ENCODE data around the gene CTTNBP2NL.

Gene CTTNBP2NL

GRCh38 chr1:112383759-112384370, 12.1 kb upstream of the CTTNBP2NL start:
- H3K4me1 ChIP-seq (ENCODE audit: low read depth, poor library complexity, severe bottlenecking) = no peaks in the 10 kb centered on the region
- H4K20me1 ChIP-seq (ENCODE audit: insufficient read depth) = no peaks in the 10 kb centered on the region
- H3K36me3 ChIP-seq (ENCODE audit: insufficient read depth) = no peaks in the 10 kb centered on the region
- no peak overlapping the region for H3K9ac ChIP-seq
- H3K79me2 ChIP-seq (ENCODE audit: insufficient read depth, low read depth) = no peaks in the 10 kb centered on the region
- H3K27ac ChIP-seq = no peak overlapping the region
- H3K27me3 ChIP-seq (ENCODE audit: insufficient read depth, low read depth) = no peaks in the 10 kb centered on the region
- TF ChIP-seq CTCF (conservative IDR thresholded peaks at IDR 0.05; ENCODE audit: low read depth, low read length) = no peak
- no peak overlapping the region for H3K4me2 ChIP-seq
- no peak overlapping the region for H3K4me3 ChIP-seq (IDR thresholded peaks at IDR 0.05; ENCODE audit: insufficient read depth, low read depth, low read length)
- H2AFZ ChIP-seq (ENCODE audit: low read depth) = no peak overlapping the region

GRCh38 chr1:112386024-112386723, 9.8 kb upstream of the CTTNBP2NL start:
- Histone ChIP-seq H3K27ac (no peak overlapping the region), H3K9ac (no peak overlapping the region), H2AFZ (ENCODE audit: low read depth) (no peak overlapping the region), H3K4me3 (IDR thresholded peaks at IDR 0.05; ENCODE audit: insufficient read depth, low read depth, low read length) (no peak overlapping the region), H3K4me1 (ENCODE audit: low read depth, poor library complexity, severe bottlenecking) (no peaks in the 10 kb centered on the region), H3K27me3 (ENCODE audit: insufficient read depth, low read depth) (no peaks in the 10 kb centered on the region), H3K36me3 (ENCODE audit: insufficient read depth) (no peaks in the 10 kb centered on the region), H3K79me2 (ENCODE audit: insufficient read depth, low read depth) (no peaks in the 10 kb centered on the region), H4K20me1 (ENCODE audit: insufficient read depth) (no peaks in the 10 kb centered on the region), H3K4me2 (no peak overlapping the region)
- no peak for TF ChIP-seq CTCF (conservative IDR thresholded peaks at IDR 0.05; ENCODE audit: low read depth, low read length)

GRCh38 chr1:112386731-112387346, 9.2 kb upstream of the CTTNBP2NL start:
- H3K4me3 ChIP-seq (IDR thresholded peaks at IDR 0.05; ENCODE audit: insufficient read depth, low read depth, low read length) = no peak overlapping the region
- H3K27me3 ChIP-seq (ENCODE audit: insufficient read depth, low read depth) = no peaks in the 10 kb centered on the region
- no peak overlapping the region for H3K27ac ChIP-seq
- H3K36me3 ChIP-seq (ENCODE audit: insufficient read depth) = no peaks in the 10 kb centered on the region
- no peak overlapping the region for H3K9ac ChIP-seq
- no peaks in the 10 kb centered on the region for H3K79me2 ChIP-seq (ENCODE audit: insufficient read depth, low read depth)
- H2AFZ ChIP-seq (ENCODE audit: low read depth) = no peak overlapping the region
- H3K4me2 ChIP-seq = no peak overlapping the region
- no peaks in the 10 kb centered on the region for H4K20me1 ChIP-seq (ENCODE audit: insufficient read depth)
- H3K4me1 ChIP-seq (ENCODE audit: low read depth, poor library complexity, severe bottlenecking) = no peaks in the 10 kb centered on the region
- no peak for TF ChIP-seq CTCF (conservative IDR thresholded peaks at IDR 0.05; ENCODE audit: low read depth, low read length)

- Histone ChIP-seq H3K9ac (no peak overlapping the region), H2AFZ (ENCODE audit: low read depth) (no peak overlapping the region), H3K4me2 (no peak overlapping the region), H3K36me3 (ENCODE audit: insufficient read depth) (no peaks in the 10 kb centered on the region), H3K4me1 (ENCODE audit: low read depth, poor library complexity, severe bottlenecking) (no peaks in the 10 kb centered on the region), H3K4me3 (IDR thresholded peaks at IDR 0.05; ENCODE audit: insufficient read depth, low read depth, low read length) (no peak overlapping the region), H3K27me3 (ENCODE audit: insufficient read depth, low read depth) (no peaks in the 10 kb centered on the region), H3K79me2 (ENCODE audit: insufficient read depth, low read depth) (no peaks in the 10 kb centered on the region), H4K20me1 (ENCODE audit: insufficient read depth) (no peaks in the 10 kb centered on the region), H3K27ac (no peak overlapping the region)
- no peak for TF ChIP-seq CTCF (conservative IDR thresholded peaks at IDR 0.05; ENCODE audit: low read depth, low read length)
Observed at GRCh38 chr1:112387807-112388206, 8.2 kb upstream of the CTTNBP2NL start.
